GM23338 (cell line): ENCODE measurements around the gene DMWD. TPM values are rescaled to one million over a fixed set of nuclear protein-coding genes. Genes with fewer than 3 reads are reported as not detected.

Experiments used
- ATAC-seq: fragments of 200-7000 bp; cut with Tn5 transposase; 3 replicates; pipeline ENCODE4 v1.9.1; 2020
- DNase-seq: peaks from one replicate; pipeline ENCODE4 v3.0.0-alpha.2; 2015; ENCODE audit warnings: low spot score
- H2AFZ ChIP-seq: fragments of 200-600 bp; sonication (generic); 2 replicates; pipeline ENCODE4 v1.8.0; 2016; ENCODE audit warnings: antibody characterized with exemption, mild to moderate bottlenecking, moderate library complexity
- H3F3A ChIP-seq: fragments of 200-600 bp; sonication (generic); replicated peaks from 2 replicates; pipeline ENCODE4 v1.8.0; 2017; ENCODE audit warnings: antibody characterized with exemption, mixed run types, low read depth
- H3K27ac ChIP-seq: fragments of 200-600 bp; sonication (generic); 2 replicates; pipeline ENCODE4 v1.6.1; 2016; ENCODE audit warnings: low read depth
- H3K27me3 ChIP-seq: fragments of 200-600 bp; sonication (generic); 2 replicates; pipeline ENCODE4 v1.8.0; 2016; ENCODE audit warnings: mild to moderate bottlenecking, mixed run types, moderate library complexity; ENCODE audit not compliant: insufficient read depth
- H3K36me3 ChIP-seq: fragments of 200-600 bp; sonication (generic); 2 replicates; pipeline ENCODE4 v1.8.0; 2016; ENCODE audit warnings: mild to moderate bottlenecking; ENCODE audit not compliant: insufficient read depth
- H3K4me1 ChIP-seq: fragments of 200-600 bp; sonication (generic); 2 replicates; pipeline ENCODE4 v1.8.0; 2016; ENCODE audit warnings: mild to moderate bottlenecking, moderate library complexity; ENCODE audit not compliant: insufficient read depth
- H3K4me2 ChIP-seq: fragments of 200-600 bp; sonication (generic); 2 replicates; pipeline ENCODE4 v1.7.1; 2017; ENCODE audit warnings: mixed run types
- H3K4me3 ChIP-seq: fragments of 200-600 bp; sonication (generic); 2 replicates; pipeline ENCODE4 v1.6.1; 2016; ENCODE audit warnings: mixed run types
- H3K79me2 ChIP-seq: fragments of 200-600 bp; sonication (generic); replicated peaks from 2 replicates; pipeline ENCODE4 v1.8.0; 2017; ENCODE audit warnings: mild to moderate bottlenecking; ENCODE audit not compliant: insufficient read depth
- H3K9me2 ChIP-seq: fragments of 200-600 bp; sonication (generic); 2 replicates; pipeline ENCODE4 v1.8.0; 2017; ENCODE audit not compliant: insufficient read depth
- H4K20me1 ChIP-seq: fragments of 200-600 bp; sonication (generic); replicated peaks from 2 replicates; pipeline ENCODE4 v1.8.0; 2017; ENCODE audit warnings: mild to moderate bottlenecking; ENCODE audit not compliant: insufficient read depth
- H3K27ac Mint-ChIP-seq: 2 replicates; pipeline ENCODE4 v1.8.0; 2020; ENCODE audit warnings: inconsistent platforms, mild to moderate bottlenecking, moderate library complexity, mixed read lengths
- H3K27me3 Mint-ChIP-seq: 3 replicates; pipeline ENCODE4 v1.8.0; 2022; ENCODE audit warnings: low read depth, mild to moderate bottlenecking, moderate library complexity, mixed read lengths, inconsistent platforms; ENCODE audit not compliant: insufficient read depth, poor library complexity
- H3K36me3 Mint-ChIP-seq: 3 replicates; pipeline ENCODE4 v1.8.0; 2021; ENCODE audit warnings: low read depth, mild to moderate bottlenecking, inconsistent platforms, moderate library complexity, mixed read lengths
- H3K4me1 Mint-ChIP-seq: 3 replicates; pipeline ENCODE4 v1.8.0; 2020; ENCODE audit warnings: mild to moderate bottlenecking, inconsistent platforms, mixed read lengths
- H3K4me3 Mint-ChIP-seq: 3 replicates; pipeline ENCODE4 v1.8.0; 2021; ENCODE audit warnings: moderate library complexity, mild to moderate bottlenecking, inconsistent platforms, mixed read lengths
- H3K9me3 Mint-ChIP-seq: 3 replicates; pipeline ENCODE4 v1.8.0; 2020; ENCODE audit warnings: moderate library complexity, mild to moderate bottlenecking, inconsistent platforms, mixed read lengths
- EZH2phosphoT487 ChIP-seq: fragments of 200-600 bp; sonication (generic); IDR thresholded peaks from one replicate; pipeline ENCODE4 v1.8.1; 2018; ENCODE audit warnings: antibody characterized with exemption; ENCODE audit not compliant: unreplicated experiment
- JUNB ChIP-seq: IDR thresholded peaks from one replicate; pipeline ENCODE4 v1.6.1; 2016; ENCODE audit warnings: antibody characterized with exemption; ENCODE audit not compliant: unreplicated experiment
- NANOG ChIP-seq: IDR thresholded peaks from 2 replicates; pipeline ENCODE4 v1.6.1; 2016; ENCODE audit warnings: antibody characterized with exemption, borderline replicate concordance
- POLR2AphosphoS5 ChIP-seq: IDR thresholded peaks from 2 replicates; pipeline ENCODE4 v1.6.1; 2016; ENCODE audit warnings: antibody characterized with exemption, low read depth
- STAT1 ChIP-seq: IDR thresholded peaks from one replicate; pipeline ENCODE4 v1.6.1; 2016; ENCODE audit warnings: antibody characterized with exemption; ENCODE audit not compliant: unreplicated experiment
- polyA plus RNA-seq: library from polyadenylated mRNA; unstranded; fragments of >200 nt; fragmentation: Nextera tagmentation; extraction: Ambion mirVana; gene quantifications from 2 replicates; pipeline ENCODE4 v1.2.1, GENCODE V29; 2016
- total RNA-seq: library from RNA; depleted of rRNA; stranded (reverse); fragments of >200 nt; shearing (Covaris generic); gene quantifications from 2 replicates; pipeline ENCODE4 v1.2.3, GENCODE V29; 2014
- TF ChIP-seq, protein P1 (sequence below), 2 experiments: fragments of 200-600 bp in 1 of 2; sonication (generic) in 1 of 2; conservative IDR thresholded peaks; 2 replicates each; pipeline versions ENCODE4 v1.5.1 to v1.6.1; 2016 to 2017; ENCODE audit warnings: antibody characterized with exemption in 2 of 2, low read depth in 2 of 2, mild to moderate bottlenecking in 2 of 2, moderate library complexity in 1 of 2

The DMWD gene
- total and polyA plus RNA-seq, 2 experiments from 2014 or later: 12.1 to 45.6 TPM

GRCh38 chr19:45765702-45766295, 26.8 kb downstream of the DMWD start:
- H3K36me3 ChIP-seq: no peaks in the 10 kb centered on the region
- H3K36me3 Mint-ChIP-seq: no peaks in the 10 kb centered on the region; the same call in 2 of the 3 replicates
- no peak for ATAC-seq
- peaks cover 26% of the 10 kb centered on the region for H3K27me3 Mint-ChIP-seq
- no peaks in the 10 kb centered on the region for H3K9me3 Mint-ChIP-seq
- no peaks in the 10 kb centered on the region for H3K79me2 ChIP-seq
- peaks cover 11% of the 10 kb centered on the region; the same call in 1 of the 2 replicates for H3F3A ChIP-seq
- peaks cover 31% of the 10 kb centered on the region for H3K4me1 ChIP-seq
- no peak for DNase-seq
- H4K20me1 ChIP-seq: no peaks in the 10 kb centered on the region
- H3K9me2 ChIP-seq: no peaks in the 10 kb centered on the region
- no peak overlapping the region for H2AFZ ChIP-seq
- H3K27me3 ChIP-seq: no peaks in the 10 kb centered on the region
- peaks cover 21% of the 10 kb centered on the region for H3K4me1 Mint-ChIP-seq
- TF ChIP-seq JUNB (no peak), POLR2AphosphoS5 (peak; percentile 4; the same call in 1 of the 2 replicates)
- peak overlapping the region; percentile 49; the same call in 2 of the 3 replicates for H3K4me3 Mint-ChIP-seq
- H3K4me3 ChIP-seq: 0 out of 2 replicates have a peak overlapping the region, but pooled peaks have one; percentile 44
- no peak overlapping the region for H3K27ac Mint-ChIP-seq
- 0 out of 2 replicates have a peak overlapping the region, but pooled peaks have one; percentile 78 for H3K27ac ChIP-seq
- peak overlapping the region; percentile 79 for H3K4me2 ChIP-seq

GRCh38 chr19:45764945-45765701, 27.5 kb downstream of the DMWD start:
- H3K9me3 Mint-ChIP-seq: no peaks in the 10 kb centered on the region

DNA sequence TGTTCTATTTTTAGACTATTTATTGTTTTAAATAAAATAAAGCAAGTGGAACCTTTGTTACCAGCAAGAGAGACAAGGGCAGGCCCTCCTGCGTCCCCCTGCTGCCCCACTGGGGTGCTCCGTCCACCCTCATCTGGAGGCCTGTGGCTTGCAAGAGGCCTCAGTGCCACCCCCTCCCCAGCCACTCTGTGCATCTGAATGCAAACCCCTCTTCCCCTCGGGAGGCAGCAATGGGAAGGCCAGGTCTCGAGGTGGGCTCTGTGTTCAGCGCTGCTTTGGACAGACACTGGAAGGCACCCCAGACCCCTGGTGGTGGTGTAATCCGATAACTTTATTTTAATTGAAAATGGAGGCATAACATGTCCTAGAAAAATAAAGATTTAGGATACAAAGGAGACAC, 28.2 kb downstream of the DMWD start:
- no peaks in the 10 kb centered on the region for H4K20me1 ChIP-seq
- Mint-ChIP-seq H3K4me1 (peaks cover 21% of the 10 kb centered on the region), H3K9me3 (no peaks in the 10 kb centered on the region), H3K4me3 (peak overlapping the region; percentile 58), H3K27ac (peak overlapping the region; percentile 88), H3K27me3 (peaks cover 18% of the 10 kb centered on the region), H3K36me3 (no peaks in the 10 kb centered on the region)
- 0 out of 2 replicates have a peak, but pooled peaks cover 6% of the 10 kb centered on the region for H3F3A ChIP-seq
- H2AFZ ChIP-seq: no peak overlapping the region
- H3K4me1 ChIP-seq: peaks cover 31% of the 10 kb centered on the region
- H3K27ac ChIP-seq: peak overlapping the region; percentile 78
- H3K27me3 ChIP-seq: no peaks in the 10 kb centered on the region
- ATAC-seq (peak; percentile 3; the same call in 2 of the 3 replicates), DNase-seq (peak; percentile 50)
- no peaks in the 10 kb centered on the region for H3K9me2 ChIP-seq
- peak overlapping the region; percentile 44; the same call in 1 of the 2 replicates for H3K4me3 ChIP-seq
- H3K36me3 ChIP-seq: no peaks in the 10 kb centered on the region
- peak overlapping the region; percentile 79 for H3K4me2 ChIP-seq
- no peaks in the 10 kb centered on the region for H3K79me2 ChIP-seq
- TF ChIP-seq STAT1: no peak
- TF ChIP-seq, protein P1, sequence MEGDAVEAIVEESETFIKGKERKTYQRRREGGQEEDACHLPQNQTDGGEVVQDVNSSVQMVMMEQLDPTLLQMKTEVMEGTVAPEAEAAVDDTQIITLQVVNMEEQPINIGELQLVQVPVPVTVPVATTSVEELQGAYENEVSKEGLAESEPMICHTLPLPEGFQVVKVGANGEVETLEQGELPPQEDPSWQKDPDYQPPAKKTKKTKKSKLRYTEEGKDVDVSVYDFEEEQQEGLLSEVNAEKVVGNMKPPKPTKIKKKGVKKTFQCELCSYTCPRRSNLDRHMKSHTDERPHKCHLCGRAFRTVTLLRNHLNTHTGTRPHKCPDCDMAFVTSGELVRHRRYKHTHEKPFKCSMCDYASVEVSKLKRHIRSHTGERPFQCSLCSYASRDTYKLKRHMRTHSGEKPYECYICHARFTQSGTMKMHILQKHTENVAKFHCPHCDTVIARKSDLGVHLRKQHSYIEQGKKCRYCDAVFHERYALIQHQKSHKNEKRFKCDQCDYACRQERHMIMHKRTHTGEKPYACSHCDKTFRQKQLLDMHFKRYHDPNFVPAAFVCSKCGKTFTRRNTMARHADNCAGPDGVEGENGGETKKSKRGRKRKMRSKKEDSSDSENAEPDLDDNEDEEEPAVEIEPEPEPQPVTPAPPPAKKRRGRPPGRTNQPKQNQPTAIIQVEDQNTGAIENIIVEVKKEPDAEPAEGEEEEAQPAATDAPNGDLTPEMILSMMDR (conservative IDR thresholded peaks at IDR 0.05; ENCODE audit: low read depth in 2 of 2): peak in 1 of 2 experiments; percentile 12; a peak in 1 of 4 replicates
- no peak for TF ChIP-seq EZH2phosphoT487

More at GRCh38 chr19:45764945-45765701, 27.5 kb downstream of the DMWD start:
- DNase-seq (peak; percentile 50), ATAC-seq (no peak)
- peak overlapping the region; percentile 58 for H3K4me3 Mint-ChIP-seq
- peaks cover 21% of the 10 kb centered on the region for H3K4me1 Mint-ChIP-seq
- H3K4me1 ChIP-seq: peaks cover 31% of the 10 kb centered on the region
- H3F3A ChIP-seq: peaks cover 11% of the 10 kb centered on the region; the same call in 1 of the 2 replicates
- H3K36me3 ChIP-seq: no peaks in the 10 kb centered on the region
- peak overlapping the region; percentile 88 for H3K27ac Mint-ChIP-seq
- H3K9me2 ChIP-seq: no peaks in the 10 kb centered on the region
- TF ChIP-seq POLR2AphosphoS5 (0 out of 2 replicates have a peak, but pooled peaks have one; percentile 13), NANOG (no peak)
- peak overlapping the region; percentile 78 for H3K27ac ChIP-seq
- no peaks in the 10 kb centered on the region for H4K20me1 ChIP-seq
- H3K4me2 ChIP-seq: peak overlapping the region; percentile 79
- peak overlapping the region; percentile 44; the same call in 1 of the 2 replicates for H3K4me3 ChIP-seq
- no peaks in the 10 kb centered on the region; the same call in 2 of the 3 replicates for H3K36me3 Mint-ChIP-seq
- no peaks in the 10 kb centered on the region for H3K27me3 ChIP-seq
- H2AFZ ChIP-seq: no peak overlapping the region
- H3K27me3 Mint-ChIP-seq: peaks cover 23% of the 10 kb centered on the region
- H3K79me2 ChIP-seq: no peaks in the 10 kb centered on the region
